Limb (tissue), 2 donors: ENCODE data around the gene KLHL36.
"Not testable (repeated sequence)": the region's sequence is repeated elsewhere in the genome, so short reads cannot be mapped to it uniquely, and the experiment has no call there.

ENCODE experiments used
- DNase-seq, 2 donors: peaks; one replicate each; pipeline ENCODE4 v3.0.0-alpha.2; 2016; ENCODE audit errors: extremely low spot score in 2 of 2

The KLHL36 gene

GRCh38 chr16:84614968-84615813, 33.1 kb upstream of the KLHL36 start:
- DNase-seq, result peak in 1 of 2 donors; percentile 45

GRCh38 chr16:84616515-84616914, 31.8 kb upstream of the KLHL36 start:
- DNase-seq, result no peak

- DNase-seq, result no peak
These were observed 31.1 kb upstream of the KLHL36 start for GRCh38 chr16:84617041-84617790.

- peak; percentile 94 to 97 for DNase-seq
These were observed 30.3 kb upstream of the KLHL36 start, which contains the start of gene COTL1 for GRCh38 chr16:84617791-84618580. Gene COTL1, minus strand, starts transcription at chr16:84618078. Its CDS starts 164 bp downstream, at chr16:84617914.

GRCh38 chr16:84618581-84619460, 29.5 kb upstream of the KLHL36 start:
- peak in 1 of 2 donors; percentile 71 for DNase-seq

GRCh38 chr16:84620913-84621312, 27.4 kb upstream of the KLHL36 start:
- DNase-seq, result not testable (repeated sequence)

GRCh38 chr16:84625556-84625955, 22.8 kb upstream of the KLHL36 start:
- DNase-seq, result no peak

- DNase-seq, result no peak
These were observed 20.0 kb upstream of the KLHL36 start for GRCh38 chr16:84628226-84628731.

- no peak for DNase-seq
These were observed 18.7 kb upstream of the KLHL36 start for GRCh38 chr16:84629580-84629979.

GRCh38 chr16:84630009-84630408, 18.3 kb upstream of the KLHL36 start:
- DNase-seq, result no peak

GRCh38 chr16:84630446-84631152, 17.7 kb upstream of the KLHL36 start:
- DNase-seq, result no peak

- DNase-seq, result no peak
These were observed 17.2 kb upstream of the KLHL36 start for GRCh38 chr16:84631153-84631466.

- no peak for DNase-seq
These were observed 16.4 kb upstream of the KLHL36 start for GRCh38 chr16:84631886-84632285.

GRCh38 chr16:84632862-84633261, 15.4 kb upstream of the KLHL36 start:
- DNase-seq, result not testable (repeated sequence)

GRCh38 chr16:84633622-84634021, 14.7 kb upstream of the KLHL36 start:
- DNase-seq, result peak in 1 of 2 donors; percentile 51

- DNase-seq, result no peak
These were observed 12.6 kb upstream of the KLHL36 start for GRCh38 chr16:84635702-84636101.

GRCh38 chr16:84637709-84638108, 10.6 kb upstream of the KLHL36 start:
- no peak for DNase-seq

- DNase-seq, result no peak
These were observed 10.0 kb upstream of the KLHL36 start for GRCh38 chr16:84638231-84638806.

- DNase-seq, result no peak
These were observed 8.2 kb upstream of the KLHL36 start for GRCh38 chr16:84640145-84640544.
